ENCODE data around the gene OR52E2. TPM values are rescaled to one million over a fixed set of nuclear protein-coding genes. Genes with fewer than 3 reads are reported as not detected.
"Not testable (repeated sequence)": the region's sequence is repeated elsewhere in the genome, so short reads cannot be mapped to it uniquely, and the experiment has no call there.

OR52E2 gene
- polyA plus RNA-seq, 4 donors = not detected

- 65 to 72% (median 68%) methylated on average over 2 of the region's 2 CpGs for WGBS, 3 donors
- Histone ChIP-seq H3K36me3 (ENCODE audit: control insufficient read depth in 3 of 3, insufficient read depth in 2 of 3, low read depth in 1 of 3, low read length in 3 of 3) (no peaks in the 10 kb centered on the region), H3K27me3 (ENCODE audit: control insufficient read depth in 3 of 3, insufficient read depth in 3 of 3, low read length in 3 of 3) (no peaks in the 10 kb centered on the region), H3K9me3 (ENCODE audit: control insufficient read depth in 2 of 2, insufficient read depth in 1 of 2, low read depth in 1 of 2, low read length in 1 of 2) (no peaks in the 10 kb centered on the region), H3K4me3 (ENCODE audit: low read depth in 1 of 3, low read length in 3 of 3) (no peak overlapping the region), H3K4me1 (ENCODE audit: control insufficient read depth in 3 of 3, insufficient read depth in 2 of 3, low read depth in 1 of 3, low read length in 2 of 3) (no peaks in the 10 kb centered on the region), H3K27ac (ENCODE audit: low read depth in 1 of 3, low read length in 2 of 3) (no peak overlapping the region)
- FAIRE-seq (no peak), DNase-seq (no peak)
Observed at GRCh38 chr11:5081405-5081804, 22.0 kb upstream of the OR52E2 start.

- Histone ChIP-seq H3K27ac (ENCODE audit: low read depth in 1 of 3, low read length in 2 of 3) (no peak overlapping the region), H3K9me3 (ENCODE audit: control insufficient read depth in 2 of 2, insufficient read depth in 1 of 2, low read depth in 1 of 2, low read length in 1 of 2) (no peaks in the 10 kb centered on the region), H3K36me3 (ENCODE audit: control insufficient read depth in 3 of 3, insufficient read depth in 2 of 3, low read depth in 1 of 3, low read length in 3 of 3) (no peaks in the 10 kb centered on the region), H3K27me3 (ENCODE audit: control insufficient read depth in 3 of 3, insufficient read depth in 3 of 3, low read length in 3 of 3) (no peaks in the 10 kb centered on the region), H3K4me1 (ENCODE audit: control insufficient read depth in 3 of 3, insufficient read depth in 2 of 3, low read depth in 1 of 3, low read length in 2 of 3) (no peaks in the 10 kb centered on the region), H3K4me3 (ENCODE audit: low read depth in 1 of 3, low read length in 3 of 3) (no peak overlapping the region)
- FAIRE-seq = no peak
- DNase-seq = no peak
- WGBS, 3 donors = 41 to 64% (median 49%) methylated on average over 3 of the region's 3 CpGs
Observed at GRCh38 chr11:5071799-5072198, 12.4 kb upstream of the OR52E2 start.

DNA sequence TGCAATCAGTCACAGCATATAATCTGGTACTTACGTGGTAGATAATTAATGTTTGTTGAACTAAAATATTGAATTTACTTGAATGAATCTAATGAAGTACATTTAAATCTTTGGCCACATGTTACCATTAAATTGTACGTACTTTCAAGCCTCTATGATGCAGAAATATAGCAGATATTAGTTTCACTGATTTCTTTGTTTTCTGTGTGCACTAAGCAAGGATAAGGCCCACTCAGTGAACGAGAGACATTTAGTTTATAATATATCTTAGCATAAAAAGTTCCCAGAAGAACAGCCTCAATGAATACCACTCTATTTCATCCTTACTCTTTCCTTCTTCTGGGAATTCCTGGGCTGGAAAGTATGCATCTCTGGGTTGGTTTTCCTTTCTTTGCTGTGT lies 9.8 kb upstream of the OR52E2 start, which contains the start of gene OR52E1:
Gene OR52E1, plus strand, starts transcription at position 301 of the 400 bp plus-strand sequence.
- Histone ChIP-seq H3K27me3 (ENCODE audit: control insufficient read depth in 3 of 3, insufficient read depth in 3 of 3, low read length in 3 of 3) (no peaks in the 10 kb centered on the region), H3K4me3 (ENCODE audit: low read depth in 1 of 3, low read length in 3 of 3) (no peak within 1 kb of the TSS), H3K36me3 (ENCODE audit: control insufficient read depth in 3 of 3, insufficient read depth in 2 of 3, low read depth in 1 of 3, low read length in 3 of 3) (no peaks in the 10 kb centered on the region), H3K27ac (ENCODE audit: low read depth in 1 of 3, low read length in 2 of 3) (no peak within 1 kb of the TSS), H3K4me1 (ENCODE audit: control insufficient read depth in 3 of 3, insufficient read depth in 2 of 3, low read depth in 1 of 3, low read length in 2 of 3) (no peaks in the 10 kb centered on the region), H3K9me3 (ENCODE audit: control insufficient read depth in 2 of 2, insufficient read depth in 1 of 2, low read depth in 1 of 2, low read length in 1 of 2) (no peaks in the 10 kb centered on the region)
- WGBS, 3 donors = 53 to 66% (median 60%) methylated on average over 3 of the region's 3 CpGs
- FAIRE-seq = no peak
- DNase-seq = no peak

GRCh38 chr11:5065027-5065426 lies 5.6 kb upstream of the OR52E2 start:
- H3K4me3 ChIP-seq (ENCODE audit: low read depth in 1 of 3, low read length in 3 of 3) = no peak overlapping the region
- no peaks in the 10 kb centered on the region for H3K9me3 ChIP-seq (ENCODE audit: control insufficient read depth in 2 of 2, insufficient read depth in 1 of 2, low read depth in 1 of 2, low read length in 1 of 2)
- H3K27ac ChIP-seq (ENCODE audit: low read depth in 1 of 3, low read length in 2 of 3) = no peak overlapping the region
- H3K36me3 ChIP-seq (ENCODE audit: control insufficient read depth in 3 of 3, insufficient read depth in 2 of 3, low read depth in 1 of 3, low read length in 3 of 3) = no peaks in the 10 kb centered on the region
- H3K4me1 ChIP-seq (ENCODE audit: control insufficient read depth in 3 of 3, insufficient read depth in 2 of 3, low read depth in 1 of 3, low read length in 2 of 3) = no peaks in the 10 kb centered on the region
- DNase-seq (no peak), FAIRE-seq (no peak)
- WGBS, 3 donors = 12 to 24% (median 23%) methylated on average over 1 of the region's 1 CpG
- H3K27me3 ChIP-seq (ENCODE audit: control insufficient read depth in 3 of 3, insufficient read depth in 3 of 3, low read length in 3 of 3) = no peaks in the 10 kb centered on the region

DNA sequence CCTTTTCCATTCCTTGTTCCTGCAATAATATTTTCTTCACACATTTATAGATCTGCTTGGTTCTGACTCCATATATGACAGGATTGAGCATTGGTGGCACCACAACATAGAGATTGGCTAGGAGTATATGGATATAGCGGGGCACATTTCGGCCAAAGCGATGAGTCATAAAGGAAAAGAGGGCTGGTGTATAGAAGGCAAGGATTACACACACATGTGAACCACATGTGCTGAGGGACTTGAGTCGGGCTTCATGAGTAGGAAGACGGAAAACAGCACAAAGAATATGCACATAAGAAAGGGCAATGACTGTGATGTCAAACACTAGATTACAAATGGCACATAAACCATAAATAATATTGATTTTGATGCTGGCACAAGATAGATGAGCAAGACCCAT lies 748 bp downstream of the OR52E2 start:
- not testable (repeated sequence) for DNase-seq; FAIRE-seq; H3K27me3 ChIP-seq (ENCODE audit: control insufficient read depth in 3 of 3, insufficient read depth in 3 of 3, low read length in 3 of 3); H3K36me3 ChIP-seq (ENCODE audit: control insufficient read depth in 3 of 3, insufficient read depth in 2 of 3, low read depth in 1 of 3, low read length in 3 of 3); H3K4me1 ChIP-seq (ENCODE audit: control insufficient read depth in 3 of 3, insufficient read depth in 2 of 3, low read depth in 1 of 3, low read length in 2 of 3); H3K4me3 ChIP-seq (ENCODE audit: low read depth in 1 of 3, low read length in 3 of 3); H3K27ac ChIP-seq (ENCODE audit: low read depth in 1 of 3, low read length in 2 of 3); H3K9me3 ChIP-seq (ENCODE audit: control insufficient read depth in 2 of 2, insufficient read depth in 1 of 2, low read depth in 1 of 2, low read length in 1 of 2)
- 64 to 89% (median 78%) methylated on average over 5 of the region's 5 CpGs for WGBS, 3 donors

GRCh38 chr11:5046754-5047330 lies 12.6 kb downstream of the OR52E2 start:
- no peaks in the 10 kb centered on the region for H3K9me3 ChIP-seq (ENCODE audit: control insufficient read depth in 2 of 2, insufficient read depth in 1 of 2, low read depth in 1 of 2, low read length in 1 of 2)
- H3K4me1 ChIP-seq (ENCODE audit: control insufficient read depth in 3 of 3, insufficient read depth in 2 of 3, low read depth in 1 of 3, low read length in 2 of 3) = no peaks in the 10 kb centered on the region
- no peaks in the 10 kb centered on the region for H3K27me3 ChIP-seq (ENCODE audit: control insufficient read depth in 3 of 3, insufficient read depth in 3 of 3, low read length in 3 of 3)
- DNase-seq (no peak), FAIRE-seq (no peak)
- no peak overlapping the region for H3K27ac ChIP-seq (ENCODE audit: low read depth in 1 of 3, low read length in 2 of 3)
- 74 to 87% (median 79%) methylated on average over 15 of the region's 15 CpGs for WGBS, 3 donors
- H3K4me3 ChIP-seq (ENCODE audit: low read depth in 1 of 3, low read length in 3 of 3) = no peak overlapping the region
- H3K36me3 ChIP-seq (ENCODE audit: control insufficient read depth in 3 of 3, insufficient read depth in 2 of 3, low read depth in 1 of 3, low read length in 3 of 3) = no peaks in the 10 kb centered on the region

GRCh38 chr11:5046226-5046625 lies 13.2 kb downstream of the OR52E2 start, which contains the start of gene OR52J3:
Gene OR52J3 (plus strand): TSS chr11:5046526. CDS start chr11:5046526, 0 bp downstream.
- H3K4me1 ChIP-seq (ENCODE audit: control insufficient read depth in 3 of 3, insufficient read depth in 2 of 3, low read depth in 1 of 3, low read length in 2 of 3) = no peaks in the 10 kb centered on the region
- H3K4me3 ChIP-seq (ENCODE audit: low read depth in 1 of 3, low read length in 3 of 3) = no peak within 1 kb of the TSS
- H3K36me3 ChIP-seq (ENCODE audit: control insufficient read depth in 3 of 3, insufficient read depth in 2 of 3, low read depth in 1 of 3, low read length in 3 of 3) = no peaks in the 10 kb centered on the region
- no peaks in the 10 kb centered on the region for H3K9me3 ChIP-seq (ENCODE audit: control insufficient read depth in 2 of 2, insufficient read depth in 1 of 2, low read depth in 1 of 2, low read length in 1 of 2)
- H3K27ac ChIP-seq (ENCODE audit: low read depth in 1 of 3, low read length in 2 of 3) = no peak within 1 kb of the TSS
- no peak for FAIRE-seq
- whole genome bisulfite sequencing, 3 donors = 59 to 86% (median 75%) methylated on average over 1 of the region's 1 CpG
- H3K27me3 ChIP-seq (ENCODE audit: control insufficient read depth in 3 of 3, insufficient read depth in 3 of 3, low read length in 3 of 3) = no peaks in the 10 kb centered on the region
- no peak for DNase-seq

- H3K27me3 ChIP-seq (ENCODE audit: control insufficient read depth in 3 of 3, insufficient read depth in 3 of 3, low read length in 3 of 3) = no peaks in the 10 kb centered on the region
- H3K9me3 ChIP-seq (ENCODE audit: control insufficient read depth in 2 of 2, insufficient read depth in 1 of 2, low read depth in 1 of 2, low read length in 1 of 2) = no peaks in the 10 kb centered on the region
- no peak overlapping the region for H3K27ac ChIP-seq (ENCODE audit: low read depth in 1 of 3, low read length in 2 of 3)
- DNase-seq (no peak), FAIRE-seq (no peak)
- H3K36me3 ChIP-seq (ENCODE audit: control insufficient read depth in 3 of 3, insufficient read depth in 2 of 3, low read depth in 1 of 3, low read length in 3 of 3) = no peaks in the 10 kb centered on the region
- WGBS, 3 donors = 57 to 63% (median 57%) methylated on average over 2 of the region's 2 CpGs
- no peaks in the 10 kb centered on the region for H3K4me1 ChIP-seq (ENCODE audit: control insufficient read depth in 3 of 3, insufficient read depth in 2 of 3, low read depth in 1 of 3, low read length in 2 of 3)
- H3K4me3 ChIP-seq (ENCODE audit: low read depth in 1 of 3, low read length in 3 of 3) = no peak overlapping the region
Observed at GRCh38 chr11:5043380-5043779, 16.0 kb downstream of the OR52E2 start.

GRCh38 chr11:5042091-5042490 lies 17.3 kb downstream of the OR52E2 start:
- no peaks in the 10 kb centered on the region for H3K9me3 ChIP-seq (ENCODE audit: control insufficient read depth in 2 of 2, insufficient read depth in 1 of 2, low read depth in 1 of 2, low read length in 1 of 2)
- no peak overlapping the region for H3K27ac ChIP-seq (ENCODE audit: low read depth in 1 of 3, low read length in 2 of 3)
- FAIRE-seq (no peak), DNase-seq (no peak)
- no peaks in the 10 kb centered on the region for H3K4me1 ChIP-seq (ENCODE audit: control insufficient read depth in 3 of 3, insufficient read depth in 2 of 3, low read depth in 1 of 3, low read length in 2 of 3)
- 47 to 85% (median 70%) methylated on average over 3 of the region's 3 CpGs for WGBS, 3 donors
- no peak overlapping the region for H3K4me3 ChIP-seq (ENCODE audit: low read depth in 1 of 3, low read length in 3 of 3)
- H3K27me3 ChIP-seq (ENCODE audit: control insufficient read depth in 3 of 3, insufficient read depth in 3 of 3, low read length in 3 of 3) = no peaks in the 10 kb centered on the region
- H3K36me3 ChIP-seq (ENCODE audit: control insufficient read depth in 3 of 3, insufficient read depth in 2 of 3, low read depth in 1 of 3, low read length in 3 of 3) = no peaks in the 10 kb centered on the region
